SJSA1 (cell line): Measurements from ENCODE around the gene PPP1R9A. TPM values are rescaled to one million over a fixed set of nuclear protein-coding genes. Genes with fewer than 3 reads are reported as not detected.

ENCODE experiments used
- DNase-seq, 2 experiments: peaks; one replicate each; pipeline ENCODE4 v3.0.0-alpha.2; 2015 to 2020; ENCODE audit warnings: low spot score in 2 of 2, low read depth in 1 of 2
- H3K27ac ChIP-seq: fragments of 250-450 bp; sonication (Bioruptor Pico); 2 replicates; pipeline ENCODE4 v1.5.1; 2020; ENCODE audit warnings: mild to moderate bottlenecking, moderate library complexity
- H3K27me3 ChIP-seq: fragments of 250-450 bp; sonication (Bioruptor Pico); replicated peaks from 2 replicates; pipeline ENCODE4 v1.5.1; 2020; ENCODE audit warnings: mild to moderate bottlenecking, moderate library complexity
- H3K36me3 ChIP-seq: fragments of 250-450 bp; sonication (Bioruptor Pico); 2 replicates; pipeline ENCODE4 v1.5.1; 2020; ENCODE audit warnings: mild to moderate bottlenecking
- H3K4me1 ChIP-seq: fragments of 250-450 bp; sonication (Bioruptor Pico); replicated peaks from 2 replicates; pipeline ENCODE4 v1.6.1; 2021; ENCODE audit warnings: mild to moderate bottlenecking
- H3K4me3 ChIP-seq: fragments of 250-450 bp; sonication (Bioruptor Pico); 2 replicates; pipeline ENCODE4 v1.5.1; 2020; ENCODE audit warnings: mild to moderate bottlenecking
- H3K9me3 ChIP-seq: fragments of 250-450 bp; sonication (Bioruptor Pico); replicated peaks from 2 replicates; pipeline ENCODE4 v1.5.1; 2020; ENCODE audit warnings: mild to moderate bottlenecking
- total RNA-seq: library from RNA; depleted of rRNA; stranded (reverse); fragments of >200 nt; shearing (Covaris generic); gene quantifications from 2 replicates; pipeline ENCODE4 v1.2.3, GENCODE V29; 2014

Gene PPP1R9A
- total RNA-seq, 1 experiment from 2014 or later: not detected

DNA sequence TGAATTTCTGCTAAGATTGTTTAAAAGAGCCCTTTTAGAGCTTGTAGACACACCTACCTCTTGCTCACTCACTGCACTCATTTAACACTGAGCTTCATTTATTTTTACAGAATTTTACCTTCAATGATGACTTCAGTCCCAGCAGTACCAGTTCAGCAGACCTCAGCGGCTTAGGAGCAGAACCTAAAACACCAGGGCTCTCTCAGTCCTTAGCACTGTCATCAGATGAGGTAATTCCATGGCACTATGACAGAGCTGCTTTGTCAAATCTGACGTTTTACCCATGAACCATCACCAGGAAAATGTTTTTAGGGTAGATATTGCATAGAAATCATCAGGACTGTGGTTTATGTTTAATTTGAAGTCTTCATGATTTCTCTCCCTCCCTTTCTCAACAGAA is 378.7 kb downstream of the PPP1R9A start:
- Histone ChIP-seq H3K4me3 (no peak overlapping the region), H3K4me1 (no peaks in the 10 kb centered on the region), H3K27me3 (no peaks in the 10 kb centered on the region; the same call in none of the 2 replicates), H3K9me3 (no peaks in the 10 kb centered on the region), H3K27ac (no peak overlapping the region), H3K36me3 (no peaks in the 10 kb centered on the region)
- DNase-seq: no peak

DNA sequence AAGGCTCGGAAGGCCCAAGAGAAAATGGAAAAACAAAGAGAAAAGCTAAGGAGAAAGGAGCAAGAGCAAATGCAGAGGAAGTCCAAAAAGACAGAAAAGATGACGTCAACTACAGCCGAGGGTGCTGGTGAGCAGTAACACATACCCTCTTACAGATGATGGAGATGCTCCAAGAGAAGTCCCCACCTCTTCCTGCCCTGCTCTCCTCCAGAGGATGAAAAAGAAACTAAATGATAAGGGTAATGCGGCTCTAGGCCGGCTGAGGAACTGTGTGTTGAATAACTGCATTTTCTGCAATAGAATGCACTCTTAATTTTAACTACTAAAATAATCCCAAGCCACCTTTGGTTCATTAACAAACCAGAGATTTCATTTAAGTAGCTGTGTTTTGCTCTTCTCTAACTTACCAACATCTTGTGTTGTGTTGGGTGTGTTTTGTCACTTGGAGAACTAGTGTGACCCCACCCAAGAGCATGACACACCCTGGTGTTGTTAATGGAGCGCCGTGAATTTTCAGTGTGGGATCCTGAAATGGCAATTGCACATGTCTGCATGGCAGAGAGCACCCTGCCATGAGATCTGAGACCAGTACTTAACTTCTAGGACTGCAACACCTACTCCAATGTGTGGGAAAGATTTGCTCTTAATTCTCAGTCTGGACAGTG is 382.9 kb downstream of the PPP1R9A start:
- Histone ChIP-seq H3K27me3 (peaks cover 8% of the 10 kb centered on the region), H3K27ac (no peak overlapping the region), H3K4me3 (no peak overlapping the region), H3K4me1 (no peaks in the 10 kb centered on the region), H3K9me3 (no peaks in the 10 kb centered on the region), H3K36me3 (no peaks in the 10 kb centered on the region)
- no peak for DNase-seq

DNA sequence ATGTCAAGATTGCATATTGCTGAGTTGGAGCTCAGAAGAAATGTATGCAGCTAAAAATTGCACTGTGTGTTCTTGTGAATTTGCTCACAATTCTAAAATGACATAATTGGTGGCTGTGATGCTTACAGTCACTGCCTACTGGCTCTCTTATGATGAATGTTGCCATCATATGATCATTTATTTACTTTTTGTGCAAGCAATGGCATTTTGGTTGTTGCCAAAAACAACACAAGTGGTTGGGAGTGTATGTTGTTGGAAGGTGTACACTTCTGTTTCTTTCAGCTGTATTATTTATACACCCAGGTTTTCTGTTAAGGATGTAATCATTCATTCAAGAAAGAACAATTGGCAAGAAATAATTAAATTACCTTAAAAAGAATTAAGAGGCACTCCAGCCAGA is 388.0 kb downstream of the PPP1R9A start:
- no peaks in the 10 kb centered on the region for H3K36me3 ChIP-seq
- no peak for DNase-seq
- H3K4me1 ChIP-seq: no peaks in the 10 kb centered on the region
- no peak overlapping the region for H3K27ac ChIP-seq
- no peaks in the 10 kb centered on the region for H3K9me3 ChIP-seq
- H3K27me3 ChIP-seq: peaks cover 8% of the 10 kb centered on the region
- no peak overlapping the region for H3K4me3 ChIP-seq

DNA sequence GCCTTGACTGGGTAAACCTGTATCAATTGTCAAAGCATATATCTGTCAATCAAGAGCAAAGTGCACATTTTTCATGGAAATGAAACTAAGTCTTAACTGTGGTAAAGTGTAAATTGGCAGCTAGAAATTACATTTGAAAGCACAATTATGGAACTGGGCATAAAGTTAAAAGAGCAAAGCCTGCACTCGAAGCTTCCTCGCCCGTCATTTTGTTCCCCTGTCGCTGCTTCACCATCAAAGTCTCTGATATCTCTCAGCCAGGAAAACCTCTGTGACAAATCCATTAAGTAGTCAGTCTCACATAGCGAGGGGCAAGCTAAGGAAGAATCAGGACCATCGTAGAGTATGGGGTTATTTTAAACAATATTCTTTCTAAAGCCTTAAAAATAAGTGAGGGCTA is 389.1 kb downstream of the PPP1R9A start:
- Histone ChIP-seq H3K27ac (no peak overlapping the region), H3K4me1 (no peaks in the 10 kb centered on the region), H3K4me3 (no peak overlapping the region), H3K36me3 (no peaks in the 10 kb centered on the region), H3K9me3 (no peaks in the 10 kb centered on the region), H3K27me3 (peaks cover 12% of the 10 kb centered on the region; the same call in 1 of the 2 replicates)
- DNase-seq: no peak

DNA sequence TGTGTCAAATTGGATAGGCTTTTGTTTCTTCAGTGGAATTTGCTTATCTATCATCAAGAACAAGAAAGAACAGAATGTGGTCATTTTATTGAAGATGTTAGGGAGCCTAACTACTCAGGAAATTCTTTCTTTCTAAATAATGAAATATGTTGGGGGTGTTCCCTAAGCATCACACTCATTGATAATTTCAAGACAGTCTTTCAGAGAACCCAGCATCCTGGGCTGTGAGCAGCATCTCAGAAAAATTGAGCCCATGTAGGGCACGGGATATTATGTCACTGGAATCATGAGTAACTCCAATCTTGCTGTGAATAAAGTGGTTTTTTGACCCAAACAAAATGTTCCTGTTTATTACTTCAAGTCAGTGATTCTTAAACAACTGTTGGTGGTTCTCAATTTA is 389.6 kb downstream of the PPP1R9A start:
- Histone ChIP-seq H3K36me3 (no peaks in the 10 kb centered on the region), H3K27ac (no peak overlapping the region), H3K4me3 (no peak overlapping the region), H3K4me1 (no peaks in the 10 kb centered on the region), H3K27me3 (peaks cover 8% of the 10 kb centered on the region; the same call in 1 of the 2 replicates), H3K9me3 (no peaks in the 10 kb centered on the region)
- DNase-seq: no peak

DNA sequence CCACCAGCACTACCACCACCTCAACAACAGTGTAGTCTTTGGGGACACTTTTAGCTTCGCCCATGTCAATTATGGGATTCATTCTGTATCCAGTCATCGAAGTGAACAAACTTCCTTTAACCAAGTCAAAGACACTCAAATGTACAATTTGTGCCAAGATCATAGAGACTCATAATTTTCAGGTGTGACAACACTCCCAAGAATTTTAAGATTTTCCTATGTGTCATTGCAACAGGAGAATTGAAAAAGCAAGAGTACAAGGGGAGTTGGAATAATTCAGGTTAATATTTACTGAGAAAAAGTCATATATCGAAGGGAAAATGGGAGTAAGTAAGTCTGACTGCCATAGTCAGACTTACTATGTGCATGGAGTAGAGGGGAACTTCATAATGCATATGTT is 390.7 kb downstream of the PPP1R9A start:
- Histone ChIP-seq H3K27me3 (0 out of 2 replicates have a peak, but pooled peaks cover 4% of the 10 kb centered on the region), H3K9me3 (no peaks in the 10 kb centered on the region), H3K36me3 (no peaks in the 10 kb centered on the region), H3K4me1 (no peaks in the 10 kb centered on the region), H3K4me3 (no peak overlapping the region), H3K27ac (no peak overlapping the region)
- DNase-seq: no peak

DNA sequence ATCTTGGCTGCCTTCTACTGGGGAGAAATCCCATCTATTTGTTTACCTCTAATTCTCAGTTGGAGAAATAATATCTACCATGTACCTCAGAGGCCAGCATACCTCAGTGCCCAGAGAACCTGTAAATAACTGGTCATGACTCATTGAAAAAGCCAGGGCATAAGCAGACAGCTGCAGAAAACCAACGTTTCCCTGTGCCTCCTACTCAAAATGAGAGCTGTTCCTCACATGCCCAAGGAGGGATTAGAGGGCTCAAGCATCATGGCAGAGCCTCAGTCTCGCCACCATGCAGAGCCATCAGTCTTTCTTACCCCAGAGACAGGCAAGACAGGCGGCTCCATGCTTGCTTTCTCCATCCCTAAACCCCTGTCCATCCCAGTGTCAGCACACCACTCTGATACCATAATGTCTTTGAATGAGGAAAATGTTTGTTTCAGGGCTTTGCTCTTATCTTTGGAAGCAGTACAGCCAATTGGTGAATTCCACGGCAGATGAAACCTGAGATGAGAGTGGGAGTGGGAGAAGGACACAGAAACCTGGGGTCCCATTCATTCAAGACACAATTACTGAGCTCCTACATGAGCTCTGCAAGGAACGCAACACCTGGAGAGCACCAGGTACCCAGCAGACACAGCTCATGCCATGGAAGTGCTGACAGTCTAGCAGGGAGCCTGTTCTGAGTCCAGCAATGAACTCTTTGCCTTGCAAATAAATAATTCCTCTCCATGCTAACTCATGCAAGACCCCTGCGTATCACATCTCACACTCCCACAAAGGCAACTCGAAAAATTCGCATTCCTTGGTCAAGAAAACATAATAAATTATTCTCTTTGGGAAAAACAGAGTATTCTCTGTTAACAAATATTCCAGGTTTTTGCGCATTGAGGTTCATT is 395.9 kb downstream of the PPP1R9A start:
- H3K4me1 ChIP-seq: no peaks in the 10 kb centered on the region
- H3K27ac ChIP-seq: no peak overlapping the region
- no peaks in the 10 kb centered on the region for H3K36me3 ChIP-seq
- no peak for DNase-seq
- H3K27me3 ChIP-seq: peaks cover 4% of the 10 kb centered on the region; the same call in 1 of the 2 replicates
- no peaks in the 10 kb centered on the region for H3K9me3 ChIP-seq
- no peak overlapping the region for H3K4me3 ChIP-seq

DNA sequence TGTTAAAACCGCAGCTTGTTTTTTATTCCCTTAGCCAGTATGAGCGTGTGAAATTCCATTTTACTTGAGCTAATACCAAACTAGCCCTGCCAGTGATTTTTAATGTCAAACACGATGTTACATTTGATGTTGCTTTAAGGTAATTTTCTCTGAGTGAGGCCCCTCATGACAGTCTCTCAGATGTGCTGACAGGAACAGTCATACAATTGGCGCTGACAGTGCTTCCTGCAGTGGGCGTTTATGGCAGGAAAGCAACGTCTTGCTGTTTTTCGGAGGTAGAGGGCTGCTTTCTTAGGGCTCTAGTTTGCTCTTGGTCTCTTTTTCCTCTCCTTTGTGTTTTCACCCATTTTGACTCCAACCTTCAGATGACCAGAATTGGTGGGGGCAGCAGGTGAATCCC is 397.6 kb downstream of the PPP1R9A start:
- Histone ChIP-seq H3K27ac (no peak overlapping the region), H3K9me3 (no peaks in the 10 kb centered on the region), H3K4me1 (no peaks in the 10 kb centered on the region), H3K4me3 (no peak overlapping the region), H3K36me3 (no peaks in the 10 kb centered on the region), H3K27me3 (peaks cover 4% of the 10 kb centered on the region; the same call in 1 of the 2 replicates)
- no peak for DNase-seq

DNA sequence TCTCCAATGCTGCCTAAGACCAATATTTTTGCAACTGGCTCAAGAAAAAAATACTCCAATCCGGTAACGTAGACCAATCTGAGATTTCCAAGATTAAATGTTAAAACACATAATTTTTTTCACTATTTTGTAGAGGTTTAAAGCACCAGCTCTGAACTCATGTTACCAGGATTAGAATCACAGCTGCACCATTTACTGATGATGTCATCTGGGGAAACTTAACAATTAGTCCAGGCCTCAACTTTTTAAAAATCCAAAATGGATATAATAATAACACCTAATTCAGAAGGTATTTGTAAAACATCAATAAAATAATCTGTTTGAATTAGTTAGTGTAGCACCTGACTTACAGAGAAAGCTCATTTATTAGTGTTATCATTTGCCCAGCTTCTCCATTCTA is 402.6 kb downstream of the PPP1R9A start:
- no peaks in the 10 kb centered on the region; the same call in 1 of the 2 replicates for H3K27me3 ChIP-seq
- H3K4me1 ChIP-seq: no peaks in the 10 kb centered on the region
- no peak for DNase-seq
- H3K4me3 ChIP-seq: no peak overlapping the region
- H3K9me3 ChIP-seq: no peaks in the 10 kb centered on the region
- H3K27ac ChIP-seq: no peak overlapping the region
- no peaks in the 10 kb centered on the region for H3K36me3 ChIP-seq

DNA sequence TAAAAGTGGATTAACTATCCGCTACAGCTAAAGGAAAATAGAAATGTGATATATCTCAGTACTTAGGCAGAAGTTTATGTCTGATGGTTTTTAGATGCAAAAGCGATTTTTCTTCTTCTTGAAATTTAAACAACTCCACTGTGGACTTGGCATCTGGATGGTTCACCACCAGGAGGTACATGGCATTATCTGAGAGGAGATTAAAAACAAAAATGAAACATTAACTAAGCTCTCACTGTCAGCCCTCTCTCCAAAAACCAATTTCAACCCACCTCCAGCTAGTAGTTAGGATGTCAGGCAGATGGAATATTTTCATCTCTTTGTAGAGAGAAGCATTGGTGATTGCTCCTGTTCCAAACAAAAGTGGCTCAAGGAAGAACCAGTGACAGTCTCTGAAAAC is 404.0 kb downstream of the PPP1R9A start:
- no peaks in the 10 kb centered on the region for H3K4me1 ChIP-seq
- H3K27ac ChIP-seq: no peak overlapping the region

DNA sequence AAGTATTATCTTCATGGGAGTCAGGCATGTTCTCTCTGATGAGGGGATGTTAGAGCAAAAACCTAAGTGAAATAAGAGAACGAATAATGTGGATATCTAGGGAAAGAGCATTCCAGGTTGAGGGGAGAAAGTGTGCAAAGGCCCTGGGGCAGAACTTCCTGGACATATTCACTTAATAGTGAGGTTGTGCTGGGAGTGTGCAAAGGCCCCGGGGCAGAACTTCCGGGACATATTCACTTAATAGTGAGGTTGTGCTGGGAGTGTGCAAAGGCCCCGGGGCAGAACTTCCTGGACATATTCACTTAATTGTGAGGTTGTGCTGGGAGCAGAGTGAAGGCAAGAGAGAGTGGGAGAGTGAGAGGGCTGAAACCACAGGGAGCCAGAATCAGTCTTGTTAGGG is 405.2 kb downstream of the PPP1R9A start:
- H3K36me3 ChIP-seq: no peaks in the 10 kb centered on the region
- H3K27ac ChIP-seq: no peak overlapping the region
- DNase-seq: no peak
- H3K4me3 ChIP-seq: no peak overlapping the region
- no peaks in the 10 kb centered on the region for H3K4me1 ChIP-seq
- no peaks in the 10 kb centered on the region for H3K9me3 ChIP-seq
- H3K27me3 ChIP-seq: peaks cover 5% of the 10 kb centered on the region; the same call in 1 of the 2 replicates

More for the DNA sequence above, 404.0 kb downstream of the PPP1R9A start:
- Histone ChIP-seq H3K36me3 (no peaks in the 10 kb centered on the region), H3K27me3 (peaks cover 1% of the 10 kb centered on the region; the same call in 1 of the 2 replicates), H3K4me3 (no peak overlapping the region), H3K9me3 (no peaks in the 10 kb centered on the region)
- DNase-seq: no peak

DNA sequence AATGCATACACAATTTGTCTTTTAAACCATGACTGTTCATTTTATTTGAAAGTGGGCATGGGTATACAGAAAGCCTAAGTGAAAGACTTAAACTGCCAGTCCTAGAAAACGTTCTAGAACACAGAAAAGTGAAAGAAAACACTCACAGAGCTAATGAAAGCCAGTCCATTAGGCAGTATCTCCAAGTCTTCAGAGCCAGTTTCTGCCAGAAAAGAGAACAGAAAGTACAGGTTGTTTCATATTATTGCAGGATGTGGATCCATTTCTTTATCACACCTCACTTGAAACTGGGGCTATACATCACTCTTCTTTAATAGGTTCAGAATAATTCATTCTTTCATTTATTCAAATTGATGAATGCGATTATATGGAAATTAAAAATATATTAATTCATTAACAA is 409.2 kb downstream of the PPP1R9A start:
- Histone ChIP-seq H3K4me1 (no peaks in the 10 kb centered on the region), H3K27me3 (peaks cover 5% of the 10 kb centered on the region; the same call in 1 of the 2 replicates), H3K36me3 (no peaks in the 10 kb centered on the region), H3K4me3 (no peak overlapping the region), H3K9me3 (no peaks in the 10 kb centered on the region), H3K27ac (no peak overlapping the region)
- DNase-seq: no peak

DNA sequence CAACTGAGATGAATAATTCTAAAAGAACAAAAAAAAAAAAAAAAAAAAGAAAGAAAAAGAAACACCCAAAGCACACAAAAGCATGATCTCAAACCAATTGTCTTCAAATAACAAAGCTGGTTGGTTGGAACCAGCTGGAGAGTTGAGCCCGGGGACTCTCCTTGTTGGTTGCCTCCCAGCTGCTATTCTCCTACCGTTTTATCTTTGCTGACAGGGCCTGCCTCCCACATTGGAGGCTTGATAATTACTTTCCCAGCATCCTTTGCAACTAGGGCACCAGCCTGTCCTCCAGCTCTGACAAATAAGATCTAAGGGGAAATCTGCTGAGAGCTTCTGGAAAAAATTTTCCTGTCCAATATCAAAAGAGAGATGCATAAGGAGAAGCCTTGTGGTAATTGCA is 410.2 kb downstream of the PPP1R9A start:
- Histone ChIP-seq H3K36me3 (no peaks in the 10 kb centered on the region), H3K4me1 (no peaks in the 10 kb centered on the region), H3K27ac (no peak overlapping the region), H3K27me3 (peaks cover 5% of the 10 kb centered on the region; the same call in 1 of the 2 replicates), H3K4me3 (no peak overlapping the region), H3K9me3 (no peaks in the 10 kb centered on the region)
- no peak for DNase-seq

DNA sequence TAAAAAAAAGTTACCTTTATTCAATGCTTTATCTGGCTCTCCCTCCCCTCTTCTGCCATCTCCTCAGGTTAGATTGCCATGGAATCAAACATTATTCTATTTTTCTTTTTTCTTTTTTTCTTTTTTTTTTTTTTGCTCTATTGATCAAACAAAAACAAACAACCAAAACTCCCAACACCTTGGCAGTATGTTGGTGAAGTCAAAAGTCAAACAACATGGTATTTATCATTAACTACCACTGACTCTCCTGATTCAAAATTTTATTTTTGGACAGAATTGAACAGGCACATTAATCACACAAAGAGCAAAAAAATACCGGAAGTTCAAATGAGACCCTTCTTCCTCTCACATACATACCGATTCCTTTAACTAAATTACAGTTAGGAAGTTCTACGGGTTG is 410.6 kb downstream of the PPP1R9A start:
- Histone ChIP-seq H3K27me3 (peaks cover 5% of the 10 kb centered on the region; the same call in 1 of the 2 replicates), H3K4me3 (no peak overlapping the region), H3K27ac (no peak overlapping the region), H3K4me1 (no peaks in the 10 kb centered on the region), H3K36me3 (no peaks in the 10 kb centered on the region), H3K9me3 (no peaks in the 10 kb centered on the region)
- DNase-seq: no peak
